ENCODE data around the gene CXXC4. TPM values are rescaled to one million over a fixed set of nuclear protein-coding genes. Genes with fewer than 3 reads are reported as not detected.

CXXC4 gene
- total RNA-seq, 4 donors from 2014 or later: 5.2 to 10.6 (median 7.8) TPM

GRCh38 chr4:104494185-104494584 lies 509 bp downstream of the CXXC4 start:
- H3K4me1 ChIP-seq: peaks cover 13 to 20% of the 10 kb centered on the region in 2 donors
- no peaks in the 10 kb centered on the region for H3K9me3 ChIP-seq
- WGBS, 2 donors: 15 to 23% methylated on average over 5 of the region's 5 CpGs

DNA sequence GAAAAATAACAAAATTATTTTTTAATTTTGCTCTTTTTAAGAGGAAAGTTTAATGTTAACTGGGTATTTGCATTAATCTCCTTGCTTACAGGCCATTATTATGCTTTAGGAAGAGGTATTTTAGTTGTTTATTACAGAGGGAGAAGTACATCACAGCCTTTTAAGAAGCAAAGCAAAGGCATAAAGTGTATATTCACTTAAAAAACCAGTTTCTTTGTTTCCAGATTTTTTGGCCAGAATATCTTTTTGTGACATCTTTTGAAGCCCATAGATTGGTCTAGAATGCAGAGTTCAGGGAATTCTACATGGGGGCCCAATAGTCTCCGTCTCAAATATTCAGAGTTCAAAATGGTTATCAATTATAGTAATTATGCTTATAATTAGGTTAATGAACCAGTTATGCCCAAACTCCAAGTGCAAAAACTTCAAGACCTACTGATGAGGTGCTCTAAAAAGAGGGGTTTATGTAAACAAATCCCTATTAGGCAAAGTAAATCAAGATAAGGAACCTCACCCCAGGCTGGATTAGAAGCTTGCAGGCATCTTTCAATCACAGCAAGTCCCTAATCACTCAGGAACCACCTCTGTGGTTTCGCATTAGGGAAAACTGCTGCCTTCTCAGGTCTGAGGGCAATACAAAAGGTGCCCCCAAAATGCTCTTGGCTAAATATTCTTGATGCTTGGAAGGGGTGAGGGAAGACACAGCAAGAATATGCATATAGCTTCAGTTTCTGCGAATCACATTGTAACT lies 1.4 kb downstream of the CXXC4 start:
- Histone ChIP-seq H3K4me1 (peaks cover 13 to 20% of the 10 kb centered on the region in 2 donors), H3K36me3 (no peaks in the 10 kb centered on the region), H3K9me3 (no peaks in the 10 kb centered on the region), H3K27ac (peak overlapping the region; percentile 75 to 93 (median 93)), H3K27me3 (no peaks in the 10 kb centered on the region), H3K4me3 (replicated peaks in 1 of 3) (no peak overlapping the region)
- TF ChIP-seq CTCF (IDR thresholded peaks at IDR 0.05): no peak
- no peak for TF ChIP-seq POLR2A (IDR thresholded peaks at IDR 0.05)
- no peak for DNase-seq
- WGBS, 2 donors: 89 to 90% methylated on average over 3 of the region's 3 CpGs
- intact Hi-C loops (cut with DNase I): no loop called here

More at GRCh38 chr4:104494185-104494584, 509 bp downstream of the CXXC4 start:
- H3K36me3 ChIP-seq: no peaks in the 10 kb centered on the region
- H3K27ac ChIP-seq: peak overlapping the region; percentile 47 to 93 (median 75)
- peak overlapping the region in 2 of 3 donors; percentile 50 to 54 for H3K4me3 ChIP-seq (replicated peaks in 1 of 3)
- no peak for TF ChIP-seq POLR2A (IDR thresholded peaks at IDR 0.05)
- no peak for TF ChIP-seq CTCF (IDR thresholded peaks at IDR 0.05)
- no peak for DNase-seq
- intact Hi-C loops (cut with DNase I): no loop called here
- no peaks in the 10 kb centered on the region for H3K27me3 ChIP-seq

- no peaks in the 10 kb centered on the region for H3K36me3 ChIP-seq
- H3K27ac ChIP-seq: peak overlapping the region; percentile 82 to 93 (median 93)
- peak; percentile 22 to 28 for DNase-seq
- 9 to 13% methylated on average over 7 of the region's 7 CpGs for WGBS, 2 donors
- peak overlapping the region in 1 of 3 donors; percentile 54 for H3K4me3 ChIP-seq (replicated peaks in 1 of 3)
- TF ChIP-seq POLR2A (IDR thresholded peaks at IDR 0.05) (peak in 1 of 2 donors; percentile 10), CTCF (IDR thresholded peaks at IDR 0.05) (no peak)
- intact Hi-C loops (cut with DNase I): no loop called here
- H3K4me1 ChIP-seq: peaks cover 13 to 20% of the 10 kb centered on the region in 2 donors
- no peaks in the 10 kb centered on the region for H3K9me3 ChIP-seq
- H3K27me3 ChIP-seq: no peaks in the 10 kb centered on the region
Observed at GRCh38 chr4:104492183-104492771, 2.4 kb downstream of the CXXC4 start.

DNA sequence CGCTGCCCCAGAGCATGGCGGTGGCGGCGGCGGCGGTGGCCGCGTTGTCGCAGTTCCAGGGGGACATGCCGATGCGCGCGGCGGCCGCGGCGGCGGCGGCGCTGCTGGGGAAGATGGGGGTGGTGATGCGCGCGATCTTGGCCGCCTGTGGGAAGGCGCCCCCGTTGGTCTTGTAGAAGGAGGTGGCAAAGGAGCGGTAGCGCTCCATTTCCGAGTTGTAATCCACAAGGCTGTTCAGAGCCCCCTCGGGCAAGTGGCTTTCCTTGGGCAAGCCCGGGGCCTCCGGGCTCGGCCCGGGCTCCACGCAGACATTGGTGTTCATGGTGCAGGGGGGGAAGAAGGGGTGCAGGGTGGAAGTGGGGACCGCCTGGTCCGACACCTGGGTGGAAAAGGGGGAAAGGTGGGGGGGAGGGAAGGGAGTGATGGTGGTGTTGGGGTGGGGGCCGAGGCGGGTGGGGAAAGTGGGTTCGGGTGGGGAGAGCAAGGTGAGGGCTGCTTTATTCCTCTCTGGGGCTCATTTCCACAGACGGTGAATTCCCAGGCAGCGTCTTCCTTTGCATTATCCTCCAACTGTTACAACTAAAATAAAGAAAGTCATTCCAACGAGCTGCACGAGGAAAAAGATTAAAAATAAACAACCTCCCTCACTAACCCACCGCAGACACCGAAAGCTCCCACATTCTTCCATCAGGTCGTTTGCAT lies 3.1 kb downstream of the CXXC4 start:
- WGBS, 2 donors: 0 to 3% methylated on average over 22 to 27 of the region's 47 CpGs
- intact Hi-C loops (cut with DNase I): no loop called here
- no peaks in the 10 kb centered on the region for H3K9me3 ChIP-seq
- peak overlapping the region; percentile 82 to 93 (median 93) for H3K27ac ChIP-seq
- H3K36me3 ChIP-seq: no peaks in the 10 kb centered on the region
- peak in 1 of 2 donors; percentile 42 for TF ChIP-seq POLR2A (IDR thresholded peaks at IDR 0.05)
- no peak for TF ChIP-seq CTCF (IDR thresholded peaks at IDR 0.05)
- peak overlapping the region; percentile 39 to 65 (median 54) for H3K4me3 ChIP-seq (replicated peaks in 1 of 3)
- H3K27me3 ChIP-seq: no peaks in the 10 kb centered on the region
- peak; percentile 58 to 60 for DNase-seq
- H3K4me1 ChIP-seq: peaks cover 13 to 20% of the 10 kb centered on the region in 2 donors

Data from thyroid gland (tissue), 4 donors.